GM19035 (cell line): Measurements from ENCODE around the gene POFUT2.

ENCODE experiments used
- ATAC-seq: cut with Tn5 transposase; IDR thresholded peaks from one replicate; pipeline ENCODE4 v1.9.1; 2021; ENCODE audit not compliant: unreplicated experiment

POFUT2 gene

DNA sequence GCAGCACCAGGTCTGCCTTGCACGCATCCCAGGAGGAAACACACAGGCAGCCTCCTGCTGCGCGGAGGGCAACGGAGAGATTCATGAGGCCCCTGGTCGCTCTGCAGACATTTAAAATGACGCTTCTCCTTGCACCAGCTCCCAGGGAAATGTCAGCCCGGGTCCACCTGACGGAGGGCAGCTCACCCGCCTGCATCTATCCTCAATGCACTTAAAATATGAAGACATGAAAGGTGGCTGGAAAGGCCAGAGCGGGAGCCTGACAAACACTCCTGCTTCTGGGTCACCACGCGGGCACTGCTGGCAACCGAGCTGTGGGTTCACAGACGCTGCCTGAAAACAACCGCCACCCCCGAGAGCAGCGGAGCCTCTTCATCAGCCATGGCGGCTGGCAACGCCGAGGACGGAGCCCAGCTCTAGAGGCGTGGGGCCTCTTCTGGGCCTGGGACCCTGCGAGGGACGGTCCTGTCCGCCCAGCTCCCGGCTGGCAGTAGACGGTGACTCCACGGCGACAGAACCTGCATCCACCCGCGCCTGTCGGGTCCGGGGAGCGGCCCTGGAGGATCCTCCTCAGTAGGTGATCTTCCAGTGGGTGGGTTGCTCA lies 22.7 kb downstream of the POFUT2 start:
- ATAC-seq: no peak

DNA sequence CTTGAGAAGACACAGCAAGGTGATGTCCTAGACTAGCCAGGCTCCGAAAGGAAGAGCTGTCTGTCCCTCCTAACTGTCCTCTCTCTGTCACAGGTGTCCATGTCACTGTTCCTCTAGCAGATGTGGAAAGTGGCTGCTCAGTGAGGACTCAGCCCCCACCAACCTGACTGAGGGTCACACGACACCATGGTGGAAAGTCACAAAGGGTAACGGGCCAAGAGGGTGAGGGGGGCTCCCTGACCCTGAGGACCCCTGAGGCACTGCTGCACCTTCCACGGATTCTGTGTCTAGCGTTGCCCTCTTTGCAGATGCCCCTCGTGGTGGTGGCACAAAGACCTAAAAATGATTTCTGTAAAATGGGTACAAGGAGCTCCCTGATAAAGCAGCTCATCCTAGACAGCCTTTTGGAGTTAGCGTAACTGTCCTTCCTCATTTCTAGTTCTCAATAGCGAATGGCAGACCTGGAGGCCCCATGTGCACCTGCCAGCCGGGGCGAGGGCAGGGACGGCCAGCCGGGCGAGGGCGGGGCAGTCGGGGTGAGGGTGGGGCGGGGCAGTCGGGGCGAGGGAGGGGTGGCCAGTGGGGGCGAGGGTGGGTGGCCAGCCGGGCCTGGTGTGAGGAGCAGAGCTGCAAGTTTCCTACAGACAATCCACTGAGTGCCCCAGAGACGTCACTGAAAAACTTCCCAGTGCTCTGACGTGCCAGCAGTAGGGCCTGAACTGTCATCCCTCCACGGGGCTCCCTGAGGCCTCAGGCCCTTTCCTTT lies 23.4 kb downstream of the POFUT2 start:
- ATAC-seq: no peak

DNA sequence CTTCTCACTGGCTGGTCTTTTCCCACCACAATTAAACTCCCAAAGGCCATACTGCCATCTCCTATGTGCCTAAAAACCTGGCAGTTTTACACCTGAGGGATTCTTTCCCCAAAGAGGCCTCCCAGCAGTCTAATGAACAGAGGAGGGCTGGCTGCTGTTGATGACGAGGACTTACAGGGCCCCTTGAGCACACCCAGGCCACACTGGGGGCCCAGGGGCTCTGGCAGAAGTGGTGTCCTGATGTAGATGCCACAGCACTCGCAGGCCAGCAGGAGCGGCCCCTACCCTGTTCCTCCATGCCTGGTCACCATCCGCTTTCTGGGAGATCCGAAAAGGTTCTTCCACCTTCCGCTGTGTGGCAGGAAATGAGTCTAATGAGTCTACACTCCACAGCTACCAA lies 24.2 kb downstream of the POFUT2 start:
- ATAC-seq: no peak

DNA sequence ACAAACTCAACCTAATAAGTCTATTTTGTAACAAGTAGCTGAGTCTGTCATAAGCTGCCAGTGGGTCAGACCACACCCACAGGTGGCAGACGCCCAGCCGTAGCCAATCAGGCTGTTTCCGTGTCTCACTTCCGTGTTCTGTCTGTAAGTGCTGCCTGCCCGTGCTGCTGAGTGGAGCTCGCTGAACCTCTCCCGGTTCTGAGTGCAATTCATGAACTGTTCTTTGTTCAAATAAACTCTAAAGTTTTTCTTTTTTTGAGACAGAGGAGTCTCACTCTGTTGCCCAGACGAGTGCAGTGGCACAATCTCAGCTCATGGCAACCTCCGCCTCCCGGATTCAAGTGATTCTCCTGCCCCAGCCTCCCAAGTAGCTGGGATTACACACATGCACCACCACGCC lies 25.1 kb downstream of the POFUT2 start:
- ATAC-seq: no peak

DNA sequence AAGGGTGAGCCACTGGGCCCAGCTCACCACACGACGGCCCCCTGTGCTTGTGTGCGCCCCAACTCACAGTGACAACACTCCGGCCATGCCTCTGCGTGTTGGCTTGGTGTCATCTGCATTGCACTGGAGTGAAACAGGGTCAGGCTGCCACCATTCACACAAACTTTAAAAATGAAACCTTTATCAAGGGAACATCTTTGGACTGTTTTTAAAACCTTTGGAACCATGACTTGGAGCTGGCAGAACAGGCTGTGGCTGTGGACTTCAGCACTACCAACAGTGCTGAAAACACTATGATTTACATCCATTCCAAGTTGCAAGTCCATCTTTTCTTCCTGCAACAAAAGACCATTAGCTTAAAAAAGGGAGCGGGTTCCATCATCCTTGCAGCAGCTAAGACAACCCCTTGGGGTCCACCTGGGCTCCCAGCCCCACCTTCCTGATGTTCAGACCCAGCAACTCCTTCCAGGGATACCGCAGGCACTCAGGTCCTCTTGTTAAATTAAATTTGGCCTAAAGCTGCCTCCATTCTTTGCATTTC lies 25.6 kb downstream of the POFUT2 start:
- ATAC-seq: no peak

DNA sequence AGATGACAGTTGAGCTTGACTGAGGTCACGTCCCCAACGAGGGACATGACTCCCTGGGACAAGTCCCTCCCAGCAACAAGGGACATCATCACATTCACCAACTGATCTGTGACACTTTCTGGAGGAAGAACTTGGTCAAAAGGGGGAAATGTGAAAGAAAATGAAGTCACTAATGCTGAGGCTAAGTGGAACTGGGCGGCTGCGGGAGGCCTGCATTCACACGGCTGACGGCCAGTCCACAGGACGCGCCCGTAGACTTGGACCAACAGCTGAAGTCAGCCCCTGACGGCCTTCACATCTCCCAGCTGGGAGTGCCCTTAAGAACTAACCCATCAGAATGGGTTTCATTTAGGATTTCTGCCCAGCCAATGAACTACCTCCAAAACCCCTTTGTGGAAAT lies 26.6 kb downstream of the POFUT2 start:
- no peak for ATAC-seq

DNA sequence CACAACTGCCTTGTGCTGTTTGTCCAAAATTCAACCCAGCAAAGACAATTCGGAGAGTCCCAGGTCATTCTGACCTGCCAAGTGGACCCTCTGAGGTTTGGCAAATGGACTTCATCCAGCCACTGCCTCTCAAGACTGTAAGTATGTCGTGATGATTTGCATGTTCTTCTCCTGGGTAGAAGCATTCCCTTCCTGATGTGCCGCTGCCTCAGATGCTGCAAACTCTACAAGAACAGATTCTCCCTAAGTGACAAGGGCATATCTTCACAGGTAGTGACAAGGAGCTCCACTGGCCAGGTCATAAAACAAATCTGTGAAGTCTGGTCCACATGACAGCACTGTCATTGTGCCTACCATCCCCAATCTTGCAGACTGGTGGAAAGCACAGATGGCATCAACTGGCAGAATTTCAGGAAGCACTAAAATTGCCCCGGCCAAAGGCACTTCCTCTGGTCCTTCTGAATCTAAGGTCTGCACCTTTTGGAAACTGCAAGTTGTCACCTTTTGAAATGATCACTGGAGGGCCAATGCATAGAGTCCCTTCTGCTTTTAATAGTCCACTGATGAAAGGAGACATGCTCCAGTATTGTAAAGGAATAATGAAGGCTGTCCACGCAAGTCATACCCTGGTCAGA lies 27.4 kb downstream of the POFUT2 start:
- no peak for ATAC-seq

DNA sequence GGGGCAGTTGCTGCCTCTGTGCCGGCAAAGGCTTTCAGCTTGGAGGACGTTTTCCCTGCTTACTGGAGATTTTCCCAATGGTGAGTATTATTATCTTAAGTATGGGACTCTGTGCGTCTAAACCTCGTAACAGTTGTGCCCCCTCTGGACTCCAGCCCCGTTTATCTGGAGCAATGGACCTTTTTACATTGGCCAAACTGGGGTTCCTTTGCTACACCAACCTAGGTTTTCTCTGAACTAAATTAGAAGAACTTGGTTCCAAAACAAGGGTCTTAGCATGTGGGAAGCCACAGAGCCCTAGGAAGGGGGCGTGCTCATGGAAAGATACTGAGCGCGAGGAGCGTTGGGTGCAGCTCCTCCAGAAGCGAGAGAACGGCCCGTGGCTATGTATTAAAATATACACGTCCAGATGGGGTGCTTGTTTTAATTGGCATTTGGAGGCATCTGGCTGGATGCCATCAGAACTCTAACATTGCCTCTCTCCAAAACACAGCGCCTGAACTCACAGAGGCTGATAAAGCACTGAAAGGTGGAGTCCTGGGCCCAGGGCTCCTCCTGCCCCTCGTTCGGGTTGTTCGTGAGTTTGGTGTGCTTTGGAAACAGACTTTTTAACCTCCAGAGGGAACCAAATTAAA lies 28.4 kb downstream of the POFUT2 start:
- ATAC-seq: no peak

DNA sequence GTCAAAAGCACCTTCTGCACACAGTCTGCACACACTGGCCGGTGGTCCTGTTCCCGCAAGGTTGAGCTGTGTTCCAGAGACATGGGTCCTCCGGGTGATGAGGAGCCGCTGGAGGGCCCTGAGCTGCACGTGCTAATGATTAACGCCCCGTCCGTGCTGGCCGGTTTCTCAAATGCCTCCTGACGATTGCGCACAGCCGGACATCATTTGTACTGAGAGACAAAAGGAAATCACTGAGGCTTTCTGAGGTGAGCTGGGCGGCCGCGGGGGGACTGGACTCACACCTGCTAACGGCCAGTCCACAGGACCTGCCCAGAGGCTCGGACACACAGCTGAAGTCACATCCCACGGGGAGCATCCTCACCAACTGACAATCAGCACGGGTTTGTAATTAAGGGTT lies 29.2 kb downstream of the POFUT2 start:
- ATAC-seq: no peak

DNA sequence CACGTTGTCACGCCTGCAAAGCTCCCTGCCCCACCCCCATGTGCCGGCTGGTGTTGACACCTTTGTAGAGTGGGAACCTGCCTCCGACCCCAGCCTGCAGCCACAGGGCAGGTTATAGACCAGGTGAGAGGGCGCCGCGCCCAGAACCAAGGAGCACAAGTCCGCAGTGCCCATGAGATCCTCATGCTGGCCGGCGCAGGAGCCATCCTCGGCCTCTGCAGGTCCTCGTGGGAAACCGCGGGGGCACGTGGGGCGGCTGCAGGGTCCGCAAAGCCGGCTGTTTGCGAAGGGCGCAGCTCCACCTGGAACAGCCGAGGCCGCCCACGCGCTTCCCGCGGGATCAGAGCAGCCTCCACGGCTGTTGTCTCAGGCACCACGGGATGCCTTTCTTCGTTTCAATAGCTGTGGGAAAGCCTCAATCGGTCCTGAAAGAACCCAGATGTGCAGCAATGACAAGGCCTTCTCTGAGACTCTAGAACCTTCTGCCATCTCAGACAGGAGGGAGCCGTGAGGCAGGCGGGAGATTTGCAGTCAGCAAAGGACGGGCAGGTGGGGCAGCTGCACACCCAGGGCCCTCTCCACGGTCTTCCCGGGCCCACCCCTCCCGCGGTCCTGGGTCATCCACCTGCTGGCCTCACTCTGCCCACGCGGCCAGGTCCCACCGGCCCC lies 29.9 kb downstream of the POFUT2 start:
- no peak for ATAC-seq

DNA sequence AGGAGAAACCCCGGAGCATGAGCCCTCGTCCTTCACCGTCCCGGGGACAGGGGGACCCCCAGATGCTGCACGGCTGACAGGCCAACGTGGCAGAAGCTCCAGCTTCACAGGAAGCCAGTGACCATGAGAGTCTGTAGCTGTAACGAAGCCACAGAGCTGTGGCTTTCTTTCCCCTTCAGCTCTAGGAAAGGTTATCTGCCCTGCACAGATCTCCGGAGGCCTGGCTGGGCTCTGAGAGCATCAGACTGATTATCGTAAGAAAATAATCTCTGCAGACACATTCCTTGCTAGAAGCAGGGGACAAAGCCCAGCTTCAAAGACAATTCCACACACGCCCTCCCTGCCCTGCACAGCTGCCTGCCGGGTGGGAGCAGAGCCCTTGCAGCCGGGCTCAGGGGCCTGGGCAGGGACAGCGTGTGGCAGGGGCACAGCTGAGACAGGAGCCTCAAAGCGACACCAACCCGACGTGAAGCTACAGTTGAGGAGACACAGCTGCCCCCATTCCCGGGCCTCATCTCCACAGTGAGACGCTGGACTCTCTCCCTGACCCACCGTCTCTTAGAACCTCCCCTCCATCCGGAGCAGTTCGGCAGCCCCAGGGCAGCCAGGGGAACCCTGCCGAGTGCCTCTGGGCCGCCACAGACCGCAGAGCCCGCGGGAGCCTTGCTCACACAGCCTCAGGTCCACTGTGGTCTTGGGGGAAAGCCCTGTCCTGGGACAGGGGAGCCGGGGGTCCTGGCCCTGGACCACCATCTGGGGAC lies 30.6 kb downstream of the POFUT2 start:
- no peak for ATAC-seq

DNA sequence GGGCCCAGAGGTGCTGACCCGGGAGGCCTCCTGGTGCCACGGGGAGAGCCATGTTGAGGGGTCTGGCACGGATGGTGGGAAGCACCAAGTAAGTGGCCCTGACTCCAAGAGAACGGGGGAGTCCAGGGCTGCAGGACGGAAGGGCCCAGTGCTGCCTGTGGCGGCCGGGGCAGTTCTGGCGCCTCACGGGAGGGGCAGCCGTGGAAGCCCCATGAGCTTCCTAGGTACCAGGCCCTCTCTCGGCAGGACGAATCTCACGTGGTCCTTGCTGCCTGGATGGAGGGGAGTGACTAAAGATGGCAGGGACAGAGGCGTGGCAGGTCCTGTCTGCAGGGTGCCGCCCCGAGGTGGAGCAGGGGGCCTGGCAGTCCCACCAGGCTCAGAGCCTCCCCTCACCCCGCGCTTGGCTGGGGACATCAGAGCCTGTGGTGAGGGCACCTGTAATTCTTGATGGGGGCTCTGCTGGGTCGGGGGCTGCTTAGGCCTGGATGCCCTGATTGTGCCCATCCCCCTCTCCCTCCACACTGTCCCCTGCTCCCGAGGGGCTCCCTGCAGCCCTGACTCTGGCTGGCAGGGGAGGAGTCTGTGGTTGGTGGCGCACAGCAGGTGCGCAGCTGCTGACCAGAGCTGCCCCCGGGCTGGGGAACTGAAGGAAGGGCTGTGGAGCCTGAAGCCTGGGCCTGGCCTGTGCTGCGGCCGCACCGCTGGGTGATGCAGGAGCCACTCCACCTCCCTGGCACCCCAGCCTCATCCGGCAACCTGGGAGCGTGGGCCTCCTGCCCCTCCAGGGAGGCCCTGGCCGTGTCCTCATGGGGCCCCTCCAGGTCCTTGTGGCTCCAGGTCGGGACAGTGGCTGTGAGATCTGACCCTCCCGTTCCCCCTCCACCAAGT lies 31.4 kb downstream of the POFUT2 start:
- no peak for ATAC-seq

DNA sequence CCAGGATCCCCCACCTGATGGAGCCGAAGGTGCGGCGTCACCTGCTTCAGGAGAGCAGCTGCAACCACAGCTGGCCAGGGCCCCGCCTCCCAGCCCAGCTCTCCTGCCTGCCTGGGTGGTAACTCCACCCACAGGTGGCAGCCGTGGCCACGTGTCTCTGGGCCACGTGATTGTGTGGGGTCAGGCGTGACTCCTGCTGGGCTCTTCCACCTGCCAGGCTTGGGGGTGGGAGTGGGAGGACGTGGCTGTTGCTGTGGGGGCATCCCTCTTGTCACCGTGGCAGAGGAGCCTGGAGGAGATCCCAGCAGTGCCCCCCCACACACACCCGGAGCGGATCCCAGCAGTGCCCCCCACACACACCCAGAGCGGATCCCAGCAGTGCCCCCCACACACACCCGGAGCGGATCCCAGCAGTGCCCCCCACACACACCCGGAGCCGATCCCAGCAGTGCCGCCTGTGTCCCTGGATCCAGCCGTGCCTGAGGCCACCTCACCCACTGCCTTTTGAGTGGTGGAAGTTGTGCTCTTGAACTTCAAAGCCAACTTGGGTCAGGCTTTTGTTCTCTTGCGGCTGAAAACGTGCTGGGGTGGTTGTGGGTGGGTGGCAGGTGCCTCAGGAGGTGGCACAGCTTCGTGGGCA lies 32.2 kb downstream of the POFUT2 start:
- no peak for ATAC-seq

DNA sequence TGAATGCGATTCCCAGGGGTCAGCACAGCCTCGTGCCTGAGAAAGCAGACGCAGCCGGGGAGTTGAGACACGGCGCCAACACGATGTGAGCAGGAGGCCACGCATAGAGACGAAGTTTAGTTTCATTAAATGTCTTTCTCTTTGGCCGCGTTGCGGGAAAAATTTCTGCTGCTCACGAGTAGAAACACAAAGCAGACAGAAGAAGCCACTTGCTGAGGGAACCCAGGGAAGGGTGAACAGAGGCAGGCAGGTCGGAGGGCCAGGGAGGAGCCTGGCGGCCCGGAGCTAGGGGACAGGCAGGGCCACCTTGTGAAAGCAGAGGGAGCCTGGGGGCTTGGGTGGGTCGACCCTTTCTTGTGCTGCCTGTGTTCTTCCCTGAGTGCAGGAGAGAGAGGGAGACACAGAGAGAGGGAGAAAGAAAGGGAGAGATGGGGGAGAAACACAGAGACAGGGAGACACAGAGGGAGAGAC lies 33.2 kb downstream of the POFUT2 start:
- ATAC-seq: no peak

DNA sequence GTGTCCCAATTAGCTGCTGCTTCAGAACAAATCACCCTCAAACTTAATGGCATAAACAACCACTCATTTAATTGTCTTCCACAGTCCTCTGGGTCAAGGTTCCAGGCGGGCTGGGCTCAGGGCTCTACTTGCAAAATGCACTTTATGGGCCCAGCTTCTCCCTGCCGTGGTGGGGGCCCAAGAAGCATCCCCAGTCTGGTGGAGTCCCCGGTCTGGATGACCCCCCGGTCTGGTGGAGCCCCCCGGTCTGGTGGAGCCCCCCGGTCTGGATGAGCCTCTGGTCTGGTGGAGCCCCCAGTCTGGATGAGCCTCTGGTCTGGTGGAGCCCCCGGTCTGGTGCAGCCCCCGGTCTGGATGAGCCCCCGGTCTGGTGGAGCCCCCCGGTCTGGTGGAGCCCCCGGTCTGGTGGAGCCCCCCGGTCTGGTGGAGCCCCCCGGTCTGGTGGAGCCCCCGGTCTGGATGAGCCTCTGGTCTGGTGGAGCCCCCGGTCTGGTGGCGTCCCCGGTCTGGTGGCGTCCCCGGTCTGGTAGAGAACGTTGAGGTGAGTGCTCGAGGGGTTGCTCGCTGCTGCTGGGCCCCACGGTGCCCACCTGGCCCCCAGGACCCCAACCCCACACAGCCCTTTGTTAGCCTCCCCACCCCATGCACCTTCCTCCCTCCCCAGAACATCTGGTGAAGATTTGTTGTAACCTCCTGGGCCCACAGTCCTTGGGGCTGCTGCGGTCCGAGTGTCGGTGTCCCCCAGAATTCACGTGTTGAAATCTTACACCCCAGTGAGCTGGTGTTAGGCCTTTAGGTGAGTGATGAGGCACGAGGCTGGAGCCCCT lies 33.8 kb downstream of the POFUT2 start:
- ATAC-seq: no peak

DNA sequence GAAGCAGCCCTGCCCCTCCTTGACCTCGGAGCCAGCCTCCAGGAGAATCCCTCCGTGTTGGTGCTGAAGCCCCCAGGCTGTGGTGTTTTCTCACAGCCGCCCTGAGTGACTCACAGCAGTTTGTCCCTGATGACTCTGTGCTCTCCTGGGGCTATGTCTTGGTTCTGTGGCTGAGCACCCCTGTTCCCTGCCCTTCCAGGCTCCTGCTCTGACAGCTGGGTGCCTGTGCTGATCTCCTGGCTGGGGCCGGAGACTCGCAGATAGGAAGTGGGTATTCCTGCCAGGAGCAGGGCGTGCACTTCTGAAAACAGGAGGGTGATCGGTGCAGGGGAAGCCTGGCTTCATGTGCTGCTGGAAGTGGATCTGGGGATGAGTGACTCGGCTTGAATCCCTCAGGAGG lies 34.5 kb downstream of the POFUT2 start:
- no peak for ATAC-seq

DNA sequence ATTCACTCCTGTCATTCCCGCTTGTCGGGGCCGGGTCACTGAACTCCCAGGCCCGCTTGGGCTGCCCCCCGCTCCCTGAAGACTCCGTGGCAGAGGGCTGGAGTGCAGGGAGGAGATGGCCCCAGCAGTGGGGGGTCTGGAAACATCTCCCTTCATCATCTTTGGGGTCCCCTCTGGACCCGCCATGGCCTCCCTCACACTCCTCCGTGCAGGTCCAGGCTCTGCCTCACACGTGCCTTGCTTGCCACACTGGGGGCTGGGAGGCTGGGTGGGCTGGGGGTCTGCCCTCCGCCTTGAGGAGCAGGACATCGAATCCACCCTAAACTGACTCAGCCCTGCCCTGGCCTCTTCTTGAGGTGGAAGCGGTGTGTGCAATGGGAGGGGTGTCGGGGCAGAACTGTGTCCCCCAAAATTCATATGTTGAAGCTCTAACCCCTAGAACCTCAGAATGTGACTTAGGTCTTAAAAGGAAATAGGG lies 35.2 kb downstream of the POFUT2 start:
- ATAC-seq: no peak
